Ectodermal cell (in vitro differentiated cells): ENCODE results near the gene SEMA6B.
"Not testable (repeated sequence)": the region's sequence is repeated elsewhere in the genome, so short reads cannot be mapped to it uniquely, and the experiment has no call there.

Experiments used
- H3K27ac ChIP-seq: 2 replicates; pipeline ENCODE4 v1.7.0; 2013; ENCODE audit warnings: mild to moderate bottlenecking, low read depth, low read length; ENCODE audit not compliant: insufficient read depth, poor library complexity, severe bottlenecking
- H3K27me3 ChIP-seq: 2 replicates; pipeline ENCODE4 v1.7.0; 2013; ENCODE audit warnings: mild to moderate bottlenecking, low read length; ENCODE audit not compliant: insufficient read depth, control insufficient read depth, poor library complexity, severe bottlenecking
- H3K36me3 ChIP-seq: one replicate; pipeline ENCODE4 v1.7.0; 2013; ENCODE audit warnings: low read length; ENCODE audit not compliant: control insufficient read depth, insufficient read depth
- H3K4me1 ChIP-seq: one replicate; pipeline ENCODE4 v1.7.0; 2013; ENCODE audit warnings: low read length; ENCODE audit not compliant: control insufficient read depth, insufficient read depth
- H3K4me3 ChIP-seq: 2 replicates; pipeline ENCODE4 v1.7.0; 2013; ENCODE audit warnings: low read depth, low read length, control low read depth; ENCODE audit not compliant: insufficient read depth
- H3K9me3 ChIP-seq: 2 replicates; pipeline ENCODE4 v1.7.0; 2013; ENCODE audit warnings: mild to moderate bottlenecking, low read length, moderate library complexity; ENCODE audit not compliant: control insufficient read depth
- WGBS, 2 experiments: methylation state at CpG; one replicate each; pipeline ENCODE4 v1.1.7; 2013; ENCODE audit warnings: missing lambda C conversion rate in 2 of 2; 5-methylcytosine and 5-hydroxymethylcytosine counted together

SEMA6B gene

DNA sequence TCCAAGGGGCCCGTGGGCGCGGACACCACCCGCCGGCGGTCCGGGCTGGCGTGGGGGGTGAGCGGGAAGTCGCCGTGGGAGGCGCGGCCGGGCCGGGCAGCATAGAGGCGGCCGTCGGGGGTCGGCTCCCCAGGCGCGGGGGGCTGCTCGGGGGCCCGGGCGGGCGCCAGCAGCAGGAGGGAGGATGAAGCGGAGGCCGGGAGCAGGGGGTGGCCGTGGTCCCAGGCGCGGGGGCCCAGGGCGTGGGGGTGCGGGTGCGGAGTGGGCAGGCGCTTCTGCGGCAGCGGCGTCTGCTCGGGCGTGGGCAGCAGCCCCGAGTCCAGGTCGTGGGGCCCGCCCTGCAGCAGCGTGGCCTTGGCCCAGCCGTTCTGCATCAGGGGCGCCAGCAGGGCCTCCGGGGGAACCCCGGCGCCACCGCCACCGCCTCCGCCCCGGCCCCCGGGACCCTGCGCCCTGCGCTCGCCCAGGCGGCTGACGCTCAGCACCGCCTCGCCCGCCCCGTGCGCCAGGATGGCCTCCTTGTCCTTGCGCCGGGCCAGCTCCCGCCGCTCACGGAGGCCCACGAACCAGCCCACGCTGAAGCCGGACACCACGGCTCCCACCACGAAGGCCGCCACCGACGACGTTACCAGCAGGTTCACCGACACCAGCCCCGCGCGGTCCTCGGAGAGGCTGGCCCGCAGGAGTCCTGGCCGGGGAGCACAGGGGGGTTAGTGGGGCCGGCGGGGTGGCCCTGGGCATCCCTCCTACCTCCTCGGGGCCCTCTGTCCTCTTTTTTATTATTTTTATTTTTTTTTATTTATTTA lies 15.4 kb downstream of the SEMA6B start:
- WGBS, 2 experiments, result 95% methylated on average over 84 to 86 of the region's 87 CpGs
- Histone ChIP-seq H3K4me3 (no peak overlapping the region), H3K4me1 (no peaks in the 10 kb centered on the region), H3K36me3 (no peaks in the 10 kb centered on the region), H3K9me3 (no peaks in the 10 kb centered on the region), H3K27me3 (no peaks in the 10 kb centered on the region), H3K27ac (no peak overlapping the region)

DNA sequence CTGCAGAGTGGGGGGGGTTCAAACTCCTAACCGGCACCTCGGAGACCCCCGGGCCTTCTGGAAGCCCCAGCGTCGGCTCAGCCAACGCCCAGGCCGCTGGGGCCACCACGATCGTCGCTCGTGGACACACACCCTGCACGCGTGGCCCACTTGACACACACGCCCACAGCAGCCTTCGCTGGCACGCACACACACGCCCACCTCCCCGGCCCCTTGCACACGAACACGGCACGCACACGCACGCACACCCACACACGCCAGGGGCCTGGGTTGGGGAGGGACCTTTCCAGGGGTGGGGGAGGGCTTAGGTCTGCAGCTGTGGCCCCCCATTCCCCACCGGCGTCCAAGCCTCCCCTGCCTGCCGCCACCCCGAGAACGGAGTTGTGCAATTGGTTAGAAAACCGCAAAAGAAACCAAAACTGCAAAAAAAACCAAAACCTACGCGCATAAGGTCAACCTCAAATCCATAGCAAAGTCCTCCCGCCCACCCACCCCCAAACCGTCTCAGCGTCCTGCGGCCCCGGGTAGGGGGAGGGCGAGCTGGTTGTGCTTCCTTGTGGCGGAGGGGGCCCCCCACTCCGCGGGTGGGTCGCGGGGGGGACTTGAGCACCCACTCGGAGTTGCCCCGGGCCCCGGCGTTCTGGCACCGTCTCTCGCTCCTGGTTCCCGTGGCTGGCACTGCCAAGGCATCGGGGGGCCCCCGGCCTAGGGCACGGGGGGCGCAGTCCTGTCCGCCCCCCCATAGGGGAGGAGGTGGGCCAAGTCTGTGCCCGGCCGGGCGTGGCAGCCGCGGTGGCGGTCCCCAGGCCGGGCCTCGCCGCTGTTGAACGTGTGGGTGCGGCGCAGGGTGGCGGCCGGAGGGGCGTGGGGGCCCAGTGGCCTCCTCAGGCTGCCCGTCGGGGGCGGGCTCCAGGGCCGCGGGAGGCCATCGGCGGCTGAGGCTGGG lies 16.3 kb downstream of the SEMA6B start:
- no peak overlapping the region for H3K27ac ChIP-seq
- 96% methylated on average over 76 to 77 of the region's 77 CpGs for WGBS, 2 experiments
- no peaks in the 10 kb centered on the region for H3K4me1 ChIP-seq
- H3K4me3 ChIP-seq, result no peak overlapping the region
- no peaks in the 10 kb centered on the region for H3K9me3 ChIP-seq
- H3K27me3 ChIP-seq, result no peaks in the 10 kb centered on the region
- H3K36me3 ChIP-seq, result no peaks in the 10 kb centered on the region

DNA sequence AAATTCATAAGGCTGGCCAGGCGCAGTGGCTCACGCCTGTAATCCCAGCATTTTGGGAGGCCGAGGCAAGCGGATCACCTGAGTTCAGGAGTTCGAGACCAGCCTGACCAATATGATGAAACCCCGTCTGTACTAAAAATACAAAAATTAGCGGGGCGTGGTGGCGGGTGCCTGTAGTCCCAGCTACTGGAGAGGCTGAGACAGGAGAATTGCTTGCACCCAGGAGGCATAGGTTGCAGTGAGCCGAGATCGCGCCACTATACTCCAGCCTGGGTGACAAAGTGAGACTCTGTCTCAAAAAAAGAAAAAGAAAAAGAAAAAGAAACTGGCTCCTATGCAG lies 17.7 kb downstream of the SEMA6B start:
- not testable (repeated sequence) for H3K27ac ChIP-seq, H3K36me3 ChIP-seq, H3K4me3 ChIP-seq, H3K9me3 ChIP-seq, H3K4me1 ChIP-seq, H3K27me3 ChIP-seq
- 92 to 97% methylated on average over 12 of the region's 12 CpGs for WGBS, 2 experiments

DNA sequence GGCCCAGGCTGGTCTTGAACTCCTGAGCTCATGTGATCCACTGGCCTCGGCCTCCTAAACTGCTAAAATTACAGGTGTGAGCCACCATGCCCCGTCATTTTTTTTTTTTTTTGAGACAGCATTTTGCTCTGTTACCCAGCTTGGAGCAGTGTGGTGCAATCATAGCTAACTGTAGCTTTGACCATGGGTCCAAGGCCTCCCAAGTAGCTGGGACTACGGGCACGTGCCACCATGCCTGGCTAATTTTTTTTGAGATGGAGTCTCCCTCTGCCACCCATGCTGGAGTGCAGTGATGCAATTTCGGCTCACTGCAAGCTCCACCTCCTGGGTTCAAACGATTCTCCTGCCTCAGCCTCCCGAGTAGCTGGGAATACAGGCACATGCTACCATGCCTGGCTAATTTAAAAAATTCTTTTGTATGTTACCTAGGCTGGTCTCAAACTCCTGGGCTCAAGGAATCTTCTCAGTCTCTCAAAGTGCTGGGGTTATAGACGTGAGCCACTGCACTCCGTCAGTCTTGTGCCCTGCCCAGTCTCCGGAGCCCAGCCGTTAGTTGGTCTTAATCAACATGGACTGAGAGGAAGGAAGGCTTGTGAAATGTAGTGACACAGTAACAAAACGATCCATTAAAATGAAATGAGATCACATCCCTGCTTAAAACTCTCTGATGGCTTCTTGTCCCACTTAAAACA lies 18.2 kb downstream of the SEMA6B start:
- Histone ChIP-seq H3K4me1 (no peaks in the 10 kb centered on the region), H3K27me3 (no peaks in the 10 kb centered on the region), H3K36me3 (no peaks in the 10 kb centered on the region), H3K4me3 (no peak overlapping the region), H3K9me3 (no peaks in the 10 kb centered on the region), H3K27ac (no peak overlapping the region)
- 89 to 94% methylated on average over 12 of the region's 12 CpGs for WGBS, 2 experiments

DNA sequence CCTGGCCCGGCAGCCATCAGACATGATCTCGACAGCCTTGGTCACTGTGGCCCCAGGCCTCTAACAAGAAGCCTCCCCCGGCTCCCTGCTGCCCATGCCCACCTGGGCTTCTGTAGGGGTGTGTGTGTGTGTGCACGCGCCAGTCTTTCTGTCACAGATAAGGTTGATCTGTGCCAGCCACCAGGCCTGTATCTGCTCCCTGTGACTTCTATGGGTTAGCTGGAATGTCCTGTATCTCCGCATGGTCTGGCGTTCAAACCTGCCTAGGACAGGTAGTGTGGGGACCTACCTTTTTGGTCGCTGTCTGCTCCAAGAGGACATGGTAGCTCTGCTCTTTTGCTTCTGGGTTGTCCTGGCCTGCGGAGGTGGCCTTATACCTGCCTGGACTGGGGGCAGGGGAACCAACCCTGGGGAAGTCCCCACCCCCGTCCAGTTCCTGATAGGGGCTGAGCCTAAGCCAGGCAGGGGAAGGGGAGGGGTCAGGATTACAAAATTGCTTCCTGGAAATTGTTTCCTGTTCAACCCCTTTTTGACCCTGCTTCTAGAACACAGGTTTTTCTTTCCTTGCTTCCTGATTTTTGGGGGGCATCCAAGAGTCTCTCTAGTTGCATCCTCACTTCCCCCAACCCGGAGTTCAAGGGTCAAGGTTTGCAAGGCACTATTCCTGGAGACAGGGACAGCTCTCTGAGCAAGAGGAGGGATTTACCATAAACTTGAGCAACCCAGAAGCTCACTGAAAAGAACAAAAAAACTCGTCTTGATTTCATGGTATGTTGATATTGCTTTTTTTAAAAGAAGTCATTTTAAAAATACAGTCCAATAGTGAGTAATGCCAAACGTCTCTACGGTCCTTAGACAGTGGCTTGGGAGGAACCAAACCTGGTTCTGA lies 19.5 kb downstream of the SEMA6B start, which contains the start of gene LRG1:
LRG1 (minus strand) TSS at position 344 of the 889 bp plus-strand sequence; CDS start at position 321, 23 bp downstream.
- Histone ChIP-seq H3K4me3 (no peak within 1 kb of the TSS), H3K4me1 (no peaks in the 10 kb centered on the region), H3K27ac (no peak within 1 kb of the TSS), H3K36me3 (no peaks in the 10 kb centered on the region), H3K27me3 (peaks cover under 1% of the 10 kb centered on the region), H3K9me3 (no peaks in the 10 kb centered on the region)
- WGBS, 2 experiments, result 85 to 87% methylated on average over 14 of the region's 14 CpGs

DNA sequence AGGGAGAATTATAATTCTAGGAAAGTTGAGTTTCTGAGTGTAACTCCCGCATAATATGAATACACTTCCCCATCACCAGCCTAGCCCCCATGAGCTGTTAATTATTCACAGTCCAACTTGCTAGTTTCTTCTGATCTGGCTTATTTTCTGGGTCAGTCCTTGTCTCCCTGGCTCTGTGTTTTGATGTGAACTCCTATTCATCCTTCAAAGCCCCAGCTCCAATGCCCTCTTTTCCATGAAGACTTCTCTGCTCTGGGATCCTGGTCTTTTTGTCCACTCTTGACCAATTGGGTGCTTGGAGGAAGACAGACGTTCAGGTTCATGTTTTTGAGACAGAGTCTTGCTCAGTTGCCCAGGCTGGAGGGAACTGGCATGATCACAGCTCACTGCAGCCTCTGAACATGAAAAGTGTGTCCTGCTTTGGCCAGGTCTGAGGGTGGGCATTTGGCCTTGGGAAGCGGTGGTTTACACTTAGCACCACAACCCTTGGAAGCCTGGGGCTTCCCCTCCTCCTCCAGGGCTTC lies 20.3 kb downstream of the SEMA6B start:
- no peaks in the 10 kb centered on the region for H3K9me3 ChIP-seq
- peaks cover 8% of the 10 kb centered on the region for H3K27me3 ChIP-seq
- WGBS, 2 experiments, result 84 to 85% methylated on average over 3 of the region's 3 CpGs
- no peak overlapping the region for H3K27ac ChIP-seq
- H3K36me3 ChIP-seq, result no peaks in the 10 kb centered on the region
- no peak overlapping the region for H3K4me3 ChIP-seq
- no peaks in the 10 kb centered on the region for H3K4me1 ChIP-seq

DNA sequence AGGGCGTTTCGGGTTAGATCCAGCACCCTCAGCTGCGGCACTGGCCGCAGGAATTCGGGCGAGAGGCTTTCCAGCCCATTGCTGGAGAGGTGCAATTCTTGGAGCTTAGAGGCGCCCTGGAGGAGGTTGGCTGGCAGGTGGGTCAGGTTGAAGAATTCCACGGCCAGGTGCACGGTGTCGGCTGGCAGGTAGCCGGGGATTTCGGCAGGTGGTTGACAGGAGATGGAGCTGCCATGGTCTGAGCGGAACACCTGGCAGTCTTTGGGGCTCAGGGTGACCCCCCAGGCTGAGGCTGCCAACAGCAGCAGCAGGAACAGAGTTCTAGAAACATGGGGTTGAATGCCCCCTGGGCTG lies 20.9 kb downstream of the SEMA6B start:
- Histone ChIP-seq H3K27me3 (peaks cover 14% of the 10 kb centered on the region), H3K4me3 (no peak overlapping the region), H3K9me3 (no peaks in the 10 kb centered on the region), H3K4me1 (no peaks in the 10 kb centered on the region), H3K27ac (no peak overlapping the region), H3K36me3 (no peaks in the 10 kb centered on the region)
- WGBS, 2 experiments, result 94 to 95% methylated on average over 13 of the region's 13 CpGs

DNA sequence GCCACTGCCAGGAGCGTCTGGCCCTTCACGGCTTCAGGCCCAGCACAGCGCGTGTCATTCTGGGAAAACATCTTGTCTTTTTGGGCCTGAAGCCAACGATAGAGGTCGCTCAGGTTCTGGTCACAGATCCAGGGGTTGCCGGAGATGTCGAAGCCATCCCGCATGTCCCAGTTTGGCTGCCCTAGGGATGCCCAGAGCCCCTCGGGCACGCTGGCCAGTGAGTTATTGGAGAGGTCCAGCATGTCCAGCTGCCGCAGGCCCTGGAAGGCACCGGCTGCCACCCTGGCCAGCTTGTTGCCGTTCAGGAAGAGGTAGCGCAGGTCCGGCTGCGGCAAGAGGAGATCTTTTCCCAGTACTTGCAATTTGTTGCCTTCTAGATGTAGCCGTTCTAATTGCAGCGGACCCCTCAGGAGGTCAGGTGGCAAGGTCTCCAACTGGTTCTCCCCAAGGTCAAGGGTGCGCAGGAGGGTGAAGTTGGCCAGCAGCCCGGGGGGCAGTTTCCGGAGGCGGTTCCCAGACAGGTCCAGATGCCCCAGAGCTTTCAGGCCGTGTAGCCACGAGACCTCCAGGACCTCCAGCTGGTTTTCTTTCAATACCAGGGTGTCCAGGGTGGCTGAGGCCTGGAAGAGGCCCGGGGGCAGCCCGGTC lies 21.4 kb downstream of the SEMA6B start:
- Histone ChIP-seq H3K36me3 (no peaks in the 10 kb centered on the region), H3K9me3 (no peaks in the 10 kb centered on the region), H3K4me1 (no peaks in the 10 kb centered on the region), H3K27ac (no peak overlapping the region), H3K27me3 (peaks cover 17% of the 10 kb centered on the region), H3K4me3 (no peak overlapping the region)
- 88 to 90% methylated on average over 27 of the region's 27 CpGs for WGBS, 2 experiments

DNA sequence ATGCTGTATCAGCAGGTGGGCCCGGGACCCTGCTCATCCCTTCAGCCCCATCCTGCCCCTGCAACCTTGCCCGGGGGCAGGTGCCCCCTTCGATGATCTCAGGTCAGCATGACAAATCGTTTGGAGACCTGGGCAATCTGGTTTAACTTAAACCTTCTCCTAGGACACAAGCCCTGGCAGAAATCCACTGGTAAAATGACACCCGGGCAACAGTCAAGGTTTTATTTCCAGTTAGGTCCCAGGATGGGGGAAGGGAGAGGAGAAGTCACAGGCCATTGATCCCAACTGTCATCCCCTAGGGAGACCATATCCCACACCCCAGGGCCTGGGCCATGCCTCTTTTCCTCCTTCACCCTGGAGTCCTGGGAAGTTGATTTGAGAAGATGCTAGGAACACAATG lies 22.7 kb downstream of the SEMA6B start:
- Histone ChIP-seq H3K4me1 (no peaks in the 10 kb centered on the region), H3K36me3 (no peaks in the 10 kb centered on the region), H3K27ac (no peak overlapping the region), H3K4me3 (no peak overlapping the region), H3K27me3 (peaks cover 18% of the 10 kb centered on the region), H3K9me3 (no peaks in the 10 kb centered on the region)
- WGBS, 2 experiments, result 83 to 88% methylated on average over 5 of the region's 5 CpGs
